ENCODE data around the gene TUBB1. TPM values are rescaled to one million over a fixed set of nuclear protein-coding genes. Genes with fewer than 3 reads are reported as not detected.
"Not testable (repeated sequence)": the region's sequence is repeated elsewhere in the genome, so short reads cannot be mapped to it uniquely, and the experiment has no call there.

TUBB1 gene
- total RNA-seq, 1 experiment from 2014 or later, result not detected

- DNase-seq (ENCODE audit: extremely low read depth, low read depth), result no peak
Observed at GRCh38 chr20:59037386-59037785, 18.2 kb downstream of the TUBB1 start.

- no peak for DNase-seq (ENCODE audit: extremely low read depth, low read depth)
Observed at GRCh38 chr20:59039233-59039632, 20.0 kb downstream of the TUBB1 start.

- no peak for DNase-seq (ENCODE audit: extremely low read depth, low read depth)
Observed at GRCh38 chr20:59040667-59041066, 21.4 kb downstream of the TUBB1 start.

GRCh38 chr20:59041487-59041886 is 22.3 kb downstream of the TUBB1 start:
- DNase-seq (ENCODE audit: extremely low read depth, low read depth), result not testable (repeated sequence)

- no peak for DNase-seq (ENCODE audit: extremely low read depth, low read depth)
Observed at GRCh38 chr20:59042151-59042795, 23.0 kb downstream of the TUBB1 start, which contains the start of gene PRELID3B. Gene PRELID3B (minus strand): TSS chr20:59042786. CDS start chr20:59042730, 56 bp downstream.

GRCh38 chr20:59042796-59043631 is 23.8 kb downstream of the TUBB1 start:
- DNase-seq (ENCODE audit: extremely low read depth, low read depth), result peak; percentile 93

GRCh38 chr20:59043698-59044097 is 24.5 kb downstream of the TUBB1 start:
- DNase-seq (ENCODE audit: extremely low read depth, low read depth), result no peak

- DNase-seq (ENCODE audit: extremely low read depth, low read depth), result no peak
Observed at GRCh38 chr20:59044295-59044694, 25.1 kb downstream of the TUBB1 start.

- DNase-seq (ENCODE audit: extremely low read depth, low read depth), result no peak
Observed at GRCh38 chr20:59044796-59045195, 25.6 kb downstream of the TUBB1 start.

- no peak for DNase-seq (ENCODE audit: extremely low read depth, low read depth)
Observed at GRCh38 chr20:59046862-59047261, 27.6 kb downstream of the TUBB1 start.

- DNase-seq (ENCODE audit: extremely low read depth, low read depth), result peak; percentile 72
Observed at GRCh38 chr20:59047938-59048680, 28.9 kb downstream of the TUBB1 start.

GRCh38 chr20:59048681-59049030 is 29.4 kb downstream of the TUBB1 start:
- DNase-seq (ENCODE audit: extremely low read depth, low read depth), result no peak

GRCh38 chr20:59050437-59050836 is 31.2 kb downstream of the TUBB1 start:
- DNase-seq (ENCODE audit: extremely low read depth, low read depth), result no peak

GRCh38 chr20:59051666-59052185 is 32.5 kb downstream of the TUBB1 start:
- no peak for DNase-seq (ENCODE audit: extremely low read depth, low read depth)

GRCh38 chr20:59055302-59055701 is 36.1 kb downstream of the TUBB1 start:
- DNase-seq (ENCODE audit: extremely low read depth, low read depth), result no peak

- peak; percentile 35 for DNase-seq (ENCODE audit: extremely low read depth, low read depth)
Observed at GRCh38 chr20:59062081-59062480, 42.9 kb downstream of the TUBB1 start.

- peak; percentile 96 for DNase-seq (ENCODE audit: extremely low read depth, low read depth)
Observed at GRCh38 chr20:59063358-59064213, 44.4 kb downstream of the TUBB1 start.

GRCh38 chr20:59064214-59064722 is 45.0 kb downstream of the TUBB1 start:
- peak; percentile 26 for DNase-seq (ENCODE audit: extremely low read depth, low read depth)

- DNase-seq (ENCODE audit: extremely low read depth, low read depth), result no peak
Observed at GRCh38 chr20:59068534-59068933, 49.3 kb downstream of the TUBB1 start.

- no peak for DNase-seq (ENCODE audit: extremely low read depth, low read depth)
Observed at GRCh38 chr20:59069026-59069425, 49.8 kb downstream of the TUBB1 start.
